Measurements from ENCODE around the gene TOMM70. TPM values are rescaled to one million over a fixed set of nuclear protein-coding genes. Genes with fewer than 3 reads are reported as not detected.
A peak's percentile ranks its signal among the peaks of the same experiment; 100 is the strongest.

The TOMM70 gene
- total and polyA plus RNA-seq, 2 of the 13 experiments (the other 11 are each of a cell fraction or from before 2014, with no cell fraction given), result 27.0 to 77.2 TPM

- FAIRE-seq, result no peak
- ATAC-seq, result peak; percentile 45
- ChIA-PET POLR2A (no interaction called here), CTCF (ENCODE audit: low intra/inter-chr PET ratio, low total read pairs) (no interaction called here)
- BruUV-seq (replicated peaks), result no TSS peak
- 0 out of 2 replicates have a peak, but pooled peaks cover 6% of the 10 kb centered on the region for H3K9me3 ChIP-seq (ENCODE audit: low read length)
- no peaks in the 10 kb centered on the region; a peak in 3 of 5 replicates for H3K36me3 ChIP-seq (replicated peaks in 1 of 2; ENCODE audit: control insufficient read depth in 1 of 2, insufficient read depth in 2 of 2, low read length in 2 of 2)
- peaks cover 68% of the 10 kb centered on the region for H3K79me2 ChIP-seq (ENCODE audit: insufficient read depth, low read length)
- TF ChIP-seq ZNF687 (CRISPR knock-in tag; IDR thresholded peaks at IDR 0.05) (peak; percentile 27; the same call in 1 of the 2 replicates), ZNF280B (CRISPR knock-in tag; IDR thresholded peaks at IDR 0.05; ENCODE audit: borderline replicate concordance) (no peak), NCOR1 (IDR thresholded peaks at IDR 0.05; ENCODE audit: borderline replicate concordance, low read length) (no peak), SRSF9 (IDR thresholded peaks at IDR 0.05; ENCODE audit: borderline replicate concordance, insufficient read depth, low read depth, low read length, poor library complexity, severe bottlenecking) (no peak), CREB1 (IDR thresholded peaks at IDR 0.05) (peak; percentile 56), CREB1 (CRISPR knock-in tag; IDR thresholded peaks at IDR 0.05) (no peak), FOXK2 (IDR thresholded peaks at IDR 0.05) (no peak), ATF7 (IDR thresholded peaks at IDR 0.05) (peak; percentile 39), ATF7 (CRISPR knock-in tag; IDR thresholded peaks at IDR 0.05) (no peak)
- H3K4me3 ChIP-seq (replicated peaks in 1 of 3; ENCODE audit: insufficient read depth in 1 of 3, low read depth in 2 of 3, low read length in 3 of 3), result peak overlapping the region in 1 of 3 experiments; percentile 0; a peak in 1 of 6 replicates
- no peak overlapping the region for H3K9ac ChIP-seq (ENCODE audit: insufficient read depth, low read depth, low read length)
- no peak for DNase-seq (ENCODE audit: low spot score)
- in situ Hi-C loops (cut with HindIII; ENCODE audit: extremely low pct_ligation_motif_present, low pct_unique_long_range_greater_than_20kb) (no loop called here), intact Hi-C loops (cut with micrococcal nuclease; ENCODE audit: unreplicated experiment) (loop anchor here (10.0 kb wide), 1 partner anchor 333 kb away; no protein-coding TSS in a partner anchor)
- H3K27me3 ChIP-seq (ENCODE audit: control insufficient read depth in 1 of 2, insufficient read depth in 2 of 2, low read length in 2 of 2), result no peaks in the 10 kb centered on the region
- no peak overlapping the region for H3K27ac ChIP-seq (ENCODE audit: extremely low read length, insufficient read depth, low read length)
- H4K20me1 ChIP-seq (ENCODE audit: insufficient read depth, low read length), result 0 out of 2 replicates have a peak, but pooled peaks cover 8% of the 10 kb centered on the region
- peak overlapping the region; percentile 50 for H3K4me2 ChIP-seq (ENCODE audit: low read depth, low read length)
- H3K4me1 ChIP-seq (ENCODE audit: insufficient read depth, low read length), result peaks cover 72% of the 10 kb centered on the region
- 90% methylated on average over 4 of the region's 4 CpGs for WGBS (ENCODE audit: low lambda C conversion rate)
- H2AFZ ChIP-seq (ENCODE audit: low read length), result no peak overlapping the region
Measured at GRCh38 chr3:100407977-100408532, 7.2 kb upstream of the TOMM70 start.
